Ascending aorta (tissue), 2 donors: Measurements from ENCODE around the gene BOD1. TPM values are rescaled to one million over a fixed set of nuclear protein-coding genes. Genes with fewer than 3 reads are reported as not detected.
A peak's percentile ranks its signal among the peaks of the same experiment; 100 is the strongest.

Experiments used
- DNase-seq, 2 donors: peaks; one replicate each; pipeline ENCODE4 v3.0.0-alpha.2; 2019; ENCODE audit warnings: low spot score in 2 of 2
- H3K27ac ChIP-seq, 2 donors: fragments of 200-600 bp; sonication (generic); one replicate each; pipeline ENCODE4 v1.5.1; 2016 to 2017; ENCODE audit warnings: mild to moderate bottlenecking in 1 of 2
- H3K27me3 ChIP-seq: fragments of 200-600 bp; sonication (generic); one replicate; pipeline ENCODE4 v1.5.1; 2017
- H3K36me3 ChIP-seq, 2 donors: fragments of 200-600 bp; sonication (generic); one replicate each; pipeline ENCODE4 v1.5.1; 2016
- H3K4me1 ChIP-seq, 2 donors: fragments of 200-600 bp; sonication (generic); one replicate each; pipeline ENCODE4 v1.5.1; 2016 to 2017; ENCODE audit warnings: mild to moderate bottlenecking in 1 of 2
- H3K4me3 ChIP-seq, 2 donors: fragments of 200-600 bp; sonication (generic); one replicate each; pipeline ENCODE4 v1.5.1; 2016 to 2017; ENCODE audit warnings: mild to moderate bottlenecking in 1 of 2
- H3K9me3 ChIP-seq, 2 donors: fragments of 200-600 bp; sonication (generic); one replicate each; pipeline ENCODE4 v1.5.1; 2016
- CTCF ChIP-seq, 3 experiments: fragments of 200-600 bp in 2 of 3; fragments of 450-650 bp in 1 of 3; sonication (generic) in 2 of 3; IDR thresholded peaks; one replicate each; pipeline ENCODE4 v1.5.1; 2016 to 2019; ENCODE audit warnings: antibody characterized with exemption in 3 of 3, mild to moderate bottlenecking in 1 of 3, moderate library complexity in 1 of 3
- intact Hi-C: fragments of 100-400 bp; cut with DNase I; formaldehyde crosslinking; loops from one replicate; pipeline ENCODE4 v1.15.1; 2023
- total RNA-seq: library from RNA; depleted of rRNA; stranded (reverse); fragments of >200 nt; gene quantifications from one replicate; pipeline ENCODE4 v1.1.0, GENCODE V29; 2016

The BOD1 gene
- total RNA-seq, 1 donor from 2014 or later: 60.5 TPM

GRCh38 chr5:173622183-173623047 is 6.0 kb upstream of the BOD1 start:
- no peak for DNase-seq
- no peaks in the 10 kb centered on the region for H3K4me1 ChIP-seq
- no peaks in the 10 kb centered on the region for H3K27me3 ChIP-seq
- TF ChIP-seq CTCF (IDR thresholded peaks at IDR 0.05): no peak
- H3K9me3 ChIP-seq: no peaks in the 10 kb centered on the region
- intact Hi-C loops: no loop called here
- no peaks in the 10 kb centered on the region for H3K36me3 ChIP-seq
- H3K4me3 ChIP-seq: no peak overlapping the region
- H3K27ac ChIP-seq: no peak overlapping the region

GRCh38 chr5:173620784-173621183 is 4.3 kb upstream of the BOD1 start:
- H3K4me1 ChIP-seq: no peaks in the 10 kb centered on the region
- H3K27ac ChIP-seq: no peak overlapping the region
- H3K36me3 ChIP-seq: no peaks in the 10 kb centered on the region
- DNase-seq: no peak
- no peak overlapping the region for H3K4me3 ChIP-seq
- TF ChIP-seq CTCF (IDR thresholded peaks at IDR 0.05): no peak
- intact Hi-C loops: no loop called here
- H3K27me3 ChIP-seq: no peaks in the 10 kb centered on the region
- H3K9me3 ChIP-seq: no peaks in the 10 kb centered on the region

DNA sequence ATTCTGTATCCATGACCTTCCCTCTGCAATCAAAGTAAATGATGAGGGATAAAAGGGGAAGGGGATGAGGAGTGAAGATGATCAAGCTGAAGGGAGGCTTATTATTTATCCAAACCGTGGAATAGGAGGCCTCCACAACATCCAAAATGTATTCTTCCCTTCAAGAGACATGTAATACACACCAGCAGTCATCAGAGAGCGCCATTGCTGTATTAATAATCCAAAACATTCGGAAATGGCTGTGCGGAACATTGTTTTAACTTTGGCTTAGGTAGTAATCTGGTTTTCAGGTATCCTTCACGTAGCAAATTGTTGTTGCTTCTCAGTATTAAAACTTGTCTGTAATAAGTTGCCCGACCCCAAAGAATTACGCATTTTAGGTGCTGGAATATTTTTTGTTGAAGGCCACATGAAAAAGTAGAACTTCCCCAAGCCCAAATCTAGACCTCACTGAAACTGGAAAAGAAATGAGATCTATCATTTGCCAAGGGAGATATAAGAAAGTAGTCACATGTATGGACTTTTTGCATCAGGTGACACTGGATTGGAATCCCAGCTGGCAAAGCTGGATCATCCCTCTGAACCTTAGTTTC is 2.6 kb upstream of the BOD1 start:
- intact Hi-C loops: loop anchor here (1.0 to 10.0 kb wide), 6 partner anchors 148 to 1334 kb away; partner anchors contain the start of gene UBTD2
- peak in 1 of 2 donors; percentile 72 for DNase-seq
- H3K27ac ChIP-seq: no peak overlapping the region

DNA sequence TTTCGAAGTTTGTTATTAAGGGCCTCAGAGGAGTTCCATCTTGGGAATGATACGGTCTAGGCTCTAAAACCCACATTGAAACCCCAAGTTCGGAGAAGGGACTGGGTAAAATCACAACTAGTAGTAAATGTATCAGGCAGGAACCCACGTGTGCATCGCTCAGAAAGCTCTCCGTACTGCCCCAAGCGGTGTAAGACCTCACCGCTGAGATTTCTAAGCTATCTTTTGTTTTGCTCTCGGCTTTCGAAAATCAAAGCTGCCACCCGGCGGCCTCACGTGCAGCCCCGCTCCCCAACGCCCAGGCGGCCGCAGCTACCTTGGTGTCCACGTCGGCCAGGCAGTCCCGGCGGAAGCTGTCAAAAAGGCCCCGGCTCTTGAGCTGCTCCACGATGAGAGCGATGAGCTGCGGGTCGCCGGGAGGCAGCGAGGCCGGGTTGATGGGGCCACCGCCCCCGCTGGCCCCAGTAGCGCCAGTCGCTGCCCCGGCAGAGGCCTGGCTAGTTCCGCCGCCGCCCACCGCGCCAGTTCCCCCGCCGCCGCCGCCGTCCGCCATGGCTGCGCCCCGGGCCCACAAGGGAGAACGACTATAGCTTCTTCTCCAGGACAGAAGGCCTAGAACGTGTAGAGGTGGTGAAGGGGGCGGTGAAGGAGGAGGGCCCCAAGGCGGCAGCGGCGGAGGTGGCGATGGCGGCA is 420 bp downstream of the BOD1 start:
- DNase-seq: peak in 1 of 2 donors; percentile 77
- H3K4me1 ChIP-seq: peaks cover 9 to 17% of the 10 kb centered on the region in 2 donors
- TF ChIP-seq CTCF (IDR thresholded peaks at IDR 0.05): peak; percentile 47 to 72 (median 67)
- peaks cover 10 to 18% of the 10 kb centered on the region in 2 donors for H3K36me3 ChIP-seq
- H3K9me3 ChIP-seq: no peaks in the 10 kb centered on the region
- intact Hi-C loops: loop anchor here (1.0 to 10.0 kb wide), 6 partner anchors 151 to 1331 kb away; partner anchors contain the start of genes CPEB4 and UBTD2
- H3K27ac ChIP-seq: peak overlapping the region; percentile 90 to 92
- H3K27me3 ChIP-seq: no peaks in the 10 kb centered on the region
- peak overlapping the region; percentile 70 to 79 for H3K4me3 ChIP-seq

More for the DNA sequence above, 2.6 kb upstream of the BOD1 start:
- no peaks in the 10 kb centered on the region for H3K27me3 ChIP-seq
- peaks cover 9 to 16% of the 10 kb centered on the region in 2 donors for H3K4me1 ChIP-seq
- H3K9me3 ChIP-seq: no peaks in the 10 kb centered on the region
- TF ChIP-seq CTCF (IDR thresholded peaks at IDR 0.05): peak; percentile 62 to 73 (median 73)
- H3K36me3 ChIP-seq: no peaks in the 10 kb centered on the region
- no peak overlapping the region for H3K4me3 ChIP-seq

- no peak for DNase-seq
- Histone ChIP-seq H3K9me3 (no peaks in the 10 kb centered on the region), H3K36me3 (peaks cover 23 to 32% of the 10 kb centered on the region in 2 donors), H3K4me1 (peaks cover 9 to 17% of the 10 kb centered on the region in 2 donors), H3K27ac (no peak overlapping the region), H3K27me3 (no peaks in the 10 kb centered on the region), H3K4me3 (peak overlapping the region in 1 of 2 donors; percentile 79)
- intact Hi-C loops: loop anchor here (10.0 kb wide), 1 partner anchor 1330 kb away; the partner anchor contains the start of gene UBTD2
- TF ChIP-seq CTCF (IDR thresholded peaks at IDR 0.05): no peak
Measured at GRCh38 chr5:173614591-173614990, 1.9 kb downstream of the BOD1 start.
